OCI-LY1 (cell line): Measurements from ENCODE around the gene MGME1.

Experiments used
- H2AFZ ChIP-seq: fragments of 200-600 bp; sonication (generic), shearing (Covaris generic); 2 replicates; pipeline ENCODE4 v1.6.0; 2014; ENCODE audit warnings: antibody characterized with exemption, mild to moderate bottlenecking, low read length
- H3F3A ChIP-seq: fragments of 200-600 bp; sonication (generic), shearing (Covaris generic); 2 replicates; pipeline ENCODE4 v1.6.0; 2014; ENCODE audit warnings: mild to moderate bottlenecking, antibody characterized with exemption, low read length, moderate library complexity; ENCODE audit not compliant: insufficient read depth
- H3K27ac ChIP-seq: fragments of 200-600 bp; sonication (generic); 2 replicates; pipeline ENCODE4 v1.5.1; 2014; ENCODE audit warnings: low read length, mixed run types, mild to moderate bottlenecking, low read depth; ENCODE audit not compliant: poor library complexity, severe bottlenecking
- H3K27me3 ChIP-seq: fragments of 200-600 bp; sonication (generic); 2 replicates; pipeline ENCODE4 v1.6.0; 2014; ENCODE audit warnings: antibody characterized with exemption, mild to moderate bottlenecking, low read length, moderate library complexity; ENCODE audit not compliant: insufficient read depth
- H3K36me3 ChIP-seq: fragments of 200-600 bp; sonication (generic); 2 replicates; pipeline ENCODE4 v1.6.1; 2014; ENCODE audit warnings: mild to moderate bottlenecking, antibody characterized with exemption, low read length, moderate library complexity, mixed read lengths; ENCODE audit not compliant: insufficient read depth
- H3K4me1 ChIP-seq: fragments of 200-600 bp; sonication (generic); 2 replicates; pipeline ENCODE4 v1.5.1; 2014; ENCODE audit warnings: mild to moderate bottlenecking, low read length, moderate library complexity; ENCODE audit not compliant: insufficient read depth, severe bottlenecking
- H3K4me2 ChIP-seq: fragments of 200-600 bp; sonication (generic), shearing (Covaris generic); 2 replicates; pipeline ENCODE4 v1.6.1; 2014; ENCODE audit warnings: low read length
- H3K4me3 ChIP-seq: fragments of 200-600 bp; sonication (generic); 2 replicates; pipeline ENCODE4 v1.5.1; 2014; ENCODE audit warnings: low read length, low read depth, mild to moderate bottlenecking, mixed read lengths; ENCODE audit not compliant: poor library complexity, severe bottlenecking
- H3K79me2 ChIP-seq: fragments of 200-600 bp; shearing (Covaris generic); 2 replicates; pipeline ENCODE4 v1.6.1; 2016; ENCODE audit warnings: mixed run types, low read length, mixed read lengths; ENCODE audit not compliant: insufficient read depth
- H3K9ac ChIP-seq: fragments of 200-600 bp; sonication (generic), shearing (Covaris generic); 2 replicates; pipeline ENCODE4 v1.6.1; 2014; ENCODE audit warnings: mild to moderate bottlenecking, low read length, mixed read lengths
- H3K9me2 ChIP-seq: fragments of 200-600 bp; sonication (generic), shearing (Covaris generic); 2 replicates; pipeline ENCODE4 v1.6.1; 2014; ENCODE audit warnings: low read depth, mild to moderate bottlenecking, low read length, mixed read lengths
- H3K9me3 ChIP-seq: fragments of 200-600 bp; shearing (Covaris generic); 2 replicates; pipeline ENCODE4 v1.6.1; 2014; ENCODE audit warnings: low read length, mixed read lengths
- H4K20me1 ChIP-seq: fragments of 200-600 bp; sonication (generic), shearing (Covaris generic); 2 replicates; pipeline ENCODE4 v1.6.0; 2016; ENCODE audit warnings: mild to moderate bottlenecking, low read length; ENCODE audit not compliant: insufficient read depth
- CTCF ChIP-seq: fragments of 200-600 bp; sonication (generic), shearing (Covaris generic); IDR thresholded peaks from 2 replicates; pipeline ENCODE4 v1.5.1; 2017; ENCODE audit warnings: mild to moderate bottlenecking, antibody characterized with exemption, low read length, moderate library complexity, mixed read lengths
- EZH2 ChIP-seq: fragments of 200-600 bp; sonication (generic), shearing (Covaris generic); IDR thresholded peaks from 2 replicates; pipeline ENCODE4 v1.8.0; 2017; ENCODE audit warnings: borderline replicate concordance, mixed run types, mild to moderate bottlenecking, antibody characterized with exemption, low read length, moderate library complexity, mixed read lengths

The MGME1 gene

GRCh38 chr20:17999566-17999965 lies 30.7 kb downstream of the MGME1 start:
- Histone ChIP-seq H3K4me2 (no peak overlapping the region), H3F3A (no peaks in the 10 kb centered on the region), H3K79me2 (no peaks in the 10 kb centered on the region), H3K4me1 (peaks cover 20% of the 10 kb centered on the region), H2AFZ (no peak overlapping the region), H3K9ac (no peak overlapping the region), H3K27me3 (no peaks in the 10 kb centered on the region), H3K4me3 (no peak overlapping the region), H4K20me1 (no peaks in the 10 kb centered on the region), H3K36me3 (no peaks in the 10 kb centered on the region), H3K9me3 (no peaks in the 10 kb centered on the region), H3K27ac (no peak overlapping the region), H3K9me2 (no peaks in the 10 kb centered on the region)
- no peak for TF ChIP-seq CTCF
- TF ChIP-seq EZH2 = no peak

GRCh38 chr20:18001131-18001921 lies 32.5 kb downstream of the MGME1 start:
- Histone ChIP-seq H3K79me2 (no peaks in the 10 kb centered on the region), H3K27me3 (no peaks in the 10 kb centered on the region; the same call in 1 of the 2 replicates), H3K9me3 (no peaks in the 10 kb centered on the region), H3K4me1 (peaks cover 20% of the 10 kb centered on the region), H3K9ac (no peak overlapping the region), H2AFZ (no peak overlapping the region), H4K20me1 (no peaks in the 10 kb centered on the region), H3K27ac (no peak overlapping the region), H3K36me3 (no peaks in the 10 kb centered on the region), H3K4me3 (no peak overlapping the region), H3F3A (no peaks in the 10 kb centered on the region), H3K9me2 (no peaks in the 10 kb centered on the region), H3K4me2 (no peak overlapping the region)
- no peak for TF ChIP-seq EZH2
- no peak for TF ChIP-seq CTCF

DNA sequence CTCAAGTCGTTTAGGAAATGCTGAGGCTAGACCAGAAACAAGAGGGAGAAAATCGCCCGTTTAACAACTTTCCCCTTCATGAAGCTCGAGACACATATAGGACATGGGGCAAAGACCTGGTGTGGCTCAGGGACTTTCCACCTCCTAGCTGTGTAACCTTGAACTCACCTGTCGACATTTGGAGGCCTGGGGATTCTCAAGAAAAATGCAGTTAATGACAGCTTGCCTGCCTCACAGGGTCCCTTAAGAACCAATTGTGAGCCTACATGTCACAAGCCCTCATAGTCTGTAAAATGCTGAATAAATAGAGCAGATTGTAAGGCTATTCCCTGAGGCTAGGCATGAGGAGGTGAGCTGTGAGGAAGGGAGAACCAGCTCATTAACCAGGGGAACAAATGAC lies 35.1 kb downstream of the MGME1 start:
- Histone ChIP-seq H4K20me1 (no peaks in the 10 kb centered on the region), H2AFZ (no peak overlapping the region), H3K4me2 (no peak overlapping the region), H3K27ac (no peak overlapping the region), H3F3A (no peaks in the 10 kb centered on the region), H3K27me3 (no peaks in the 10 kb centered on the region; the same call in 1 of the 2 replicates), H3K36me3 (no peaks in the 10 kb centered on the region), H3K4me3 (no peak overlapping the region), H3K4me1 (peaks cover 17% of the 10 kb centered on the region), H3K9me2 (no peaks in the 10 kb centered on the region), H3K79me2 (no peaks in the 10 kb centered on the region), H3K9ac (no peak overlapping the region), H3K9me3 (no peaks in the 10 kb centered on the region)
- TF ChIP-seq CTCF (no peak), EZH2 (no peak)
